Right lobe of liver (tissue), 6 donors: ENCODE measurements around the gene TM9SF4. TPM values are rescaled to one million over a fixed set of nuclear protein-coding genes. Genes with fewer than 3 reads are reported as not detected.

Source experiments
- ATAC-seq, 4 donors: fragments of 200-7000 bp; cut with Tn5 transposase; one replicate each; pipeline ENCODE4 v1.9.1; 2020; ENCODE audit warnings: mild to moderate bottlenecking in 4 of 4, moderate library complexity in 4 of 4
- DNase-seq, 3 donors: peaks; one replicate each; pipeline ENCODE4 v3.0.0-alpha.2; 2020
- H3K27ac ChIP-seq, 3 donors: fragments of 200-600 bp; one replicate each; pipeline ENCODE4 v1.8.0; 2022
- H3K27me3 ChIP-seq, 2 donors: fragments of 200-600 bp; one replicate each; pipeline ENCODE4 v1.8.0; 2022
- H3K36me3 ChIP-seq, 4 donors: fragments of 200-600 bp; sonication (generic) in 1 of 4; one replicate each; pipeline versions ENCODE4 v1.5.1 to v1.8.0; 2017 to 2022; ENCODE audit warnings: control low read depth in 1 of 4
- H3K4me1 ChIP-seq, 4 donors: fragments of 200-600 bp; sonication (generic) in 1 of 4; one replicate each; pipeline versions ENCODE4 v1.5.1 to v1.8.0; 2017 to 2022; ENCODE audit warnings: control low read depth in 1 of 4
- H3K4me3 ChIP-seq, 3 donors: fragments of 200-600 bp; one replicate each; pipeline ENCODE4 v1.8.0; 2022
- H3K9me3 ChIP-seq, 4 donors: fragments of 200-600 bp; sonication (generic) in 1 of 4; one replicate each; pipeline versions ENCODE4 v1.5.1 to v1.8.0; 2017 to 2022; ENCODE audit warnings: control low read depth in 1 of 4
- POLR2A ChIP-seq: fragments of 450-650 bp; IDR thresholded peaks from one replicate; pipeline ENCODE4 v1.6.1; 2017; ENCODE audit warnings: antibody characterized with exemption, mild to moderate bottlenecking
- WGBS: methylation state at CpG from one replicate; pipeline ENCODE4 v1.1.6; 2018; ENCODE audit warnings: low coverage, low lambda C conversion rate; ENCODE audit not compliant: insufficient coverage; ENCODE audit errors: missing lambda C conversion rate; 5-methylcytosine and 5-hydroxymethylcytosine counted together
- intact Hi-C, 2 donors: fragments of 100-400 bp; cut with DNase I; formaldehyde crosslinking; loops; one replicate each; pipeline versions ENCODE4 v1.11.2 to v1.14.1; 2022
- total RNA-seq, 6 experiments: library from RNA; depleted of rRNA in 2 of 6; stranded (reverse); fragments of >200 nt in 2 of 6; fragmentation: NEBNext Ultra II Directional in 3 of 6; extraction: Animal tissue kit (Norgen Biotek cat#: 25700) in 3 of 6; gene quantifications; one replicate each; pipeline versions ENCODE4 v1.1.0 to v1.2.4, GENCODE V29; 2016 to 2023
- TF ChIP-seq, protein P1 (sequence below), 4 donors: fragments of 200-600 bp in 3 of 4; fragments of 450-650 bp in 1 of 4; IDR thresholded peaks; one replicate each; pipeline versions ENCODE4 v1.5.1 to v1.8.0; 2016 to 2022; ENCODE audit warnings: antibody characterized with exemption in 4 of 4, mild to moderate bottlenecking in 2 of 4
- donor health status: DM: no; HTN: yes; CAD: no.
- donor health status: DM: no; HTN: no; CAD: no.
- donor health status: DM: no; HTN: no; CAD: no.
- donor health status: DM: no; HTN: yes; CAD: no.
- donor health status: DM: no; HTN: yes; CAD: no.

The TM9SF4 gene
- total RNA-seq, 6 experiments from 2014 or later: 26.9 to 33.9 (median 30.5) TPM

DNA sequence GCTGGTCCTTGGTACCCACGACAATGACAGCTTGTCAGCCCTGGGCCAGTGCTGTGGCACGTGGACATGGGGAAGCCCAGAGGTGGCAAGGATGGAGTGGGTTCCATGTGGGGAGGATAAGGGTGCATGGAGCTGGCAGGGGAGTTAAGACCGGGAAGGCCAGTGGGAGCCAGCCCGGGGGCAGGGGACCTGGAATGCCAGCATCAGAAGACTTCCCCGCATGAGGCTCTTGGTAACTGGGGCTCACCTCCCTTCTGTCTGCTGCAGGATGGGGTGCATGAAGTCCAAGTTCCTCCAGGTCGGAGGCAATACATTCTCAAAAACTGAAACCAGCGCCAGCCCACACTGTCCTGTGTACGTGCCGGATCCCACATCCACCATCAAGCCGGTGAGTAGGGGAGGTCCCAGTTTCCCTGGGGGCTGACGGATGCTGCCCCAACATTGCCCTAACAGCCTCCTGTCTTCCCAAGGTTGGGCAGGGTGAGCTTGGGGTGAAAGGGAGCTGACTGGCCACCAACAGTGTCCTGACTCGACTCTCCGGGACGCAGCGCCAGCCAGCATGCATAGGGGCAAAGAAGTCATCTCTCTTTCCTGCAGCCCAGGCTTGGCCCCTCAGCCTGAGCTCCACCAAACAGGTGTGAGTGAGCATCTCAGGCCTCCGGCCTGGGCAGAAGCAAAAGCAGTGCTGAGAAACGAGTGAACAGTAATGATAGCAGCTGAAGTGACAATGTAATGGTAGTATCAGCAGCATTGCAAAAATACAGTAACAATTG lies 37.9 kb upstream of the TM9SF4 start:
- no peaks in the 10 kb centered on the region for H3K4me1 ChIP-seq
- H3K9me3 ChIP-seq: no peaks in the 10 kb centered on the region
- no peak overlapping the region for H3K27ac ChIP-seq
- intact Hi-C loops: no loop called here
- no peaks in the 10 kb centered on the region for H3K36me3 ChIP-seq
- no peak overlapping the region for H3K4me3 ChIP-seq
- H3K27me3 ChIP-seq: no peaks in the 10 kb centered on the region
- ATAC-seq: no peak
- DNase-seq: no peak
- no peak for TF ChIP-seq POLR2A
- TF ChIP-seq, protein P1, sequence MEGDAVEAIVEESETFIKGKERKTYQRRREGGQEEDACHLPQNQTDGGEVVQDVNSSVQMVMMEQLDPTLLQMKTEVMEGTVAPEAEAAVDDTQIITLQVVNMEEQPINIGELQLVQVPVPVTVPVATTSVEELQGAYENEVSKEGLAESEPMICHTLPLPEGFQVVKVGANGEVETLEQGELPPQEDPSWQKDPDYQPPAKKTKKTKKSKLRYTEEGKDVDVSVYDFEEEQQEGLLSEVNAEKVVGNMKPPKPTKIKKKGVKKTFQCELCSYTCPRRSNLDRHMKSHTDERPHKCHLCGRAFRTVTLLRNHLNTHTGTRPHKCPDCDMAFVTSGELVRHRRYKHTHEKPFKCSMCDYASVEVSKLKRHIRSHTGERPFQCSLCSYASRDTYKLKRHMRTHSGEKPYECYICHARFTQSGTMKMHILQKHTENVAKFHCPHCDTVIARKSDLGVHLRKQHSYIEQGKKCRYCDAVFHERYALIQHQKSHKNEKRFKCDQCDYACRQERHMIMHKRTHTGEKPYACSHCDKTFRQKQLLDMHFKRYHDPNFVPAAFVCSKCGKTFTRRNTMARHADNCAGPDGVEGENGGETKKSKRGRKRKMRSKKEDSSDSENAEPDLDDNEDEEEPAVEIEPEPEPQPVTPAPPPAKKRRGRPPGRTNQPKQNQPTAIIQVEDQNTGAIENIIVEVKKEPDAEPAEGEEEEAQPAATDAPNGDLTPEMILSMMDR (IDR thresholded peaks at IDR 0.05): no peak
- WGBS: 68% methylated on average over 8 of the region's 17 CpGs

DNA sequence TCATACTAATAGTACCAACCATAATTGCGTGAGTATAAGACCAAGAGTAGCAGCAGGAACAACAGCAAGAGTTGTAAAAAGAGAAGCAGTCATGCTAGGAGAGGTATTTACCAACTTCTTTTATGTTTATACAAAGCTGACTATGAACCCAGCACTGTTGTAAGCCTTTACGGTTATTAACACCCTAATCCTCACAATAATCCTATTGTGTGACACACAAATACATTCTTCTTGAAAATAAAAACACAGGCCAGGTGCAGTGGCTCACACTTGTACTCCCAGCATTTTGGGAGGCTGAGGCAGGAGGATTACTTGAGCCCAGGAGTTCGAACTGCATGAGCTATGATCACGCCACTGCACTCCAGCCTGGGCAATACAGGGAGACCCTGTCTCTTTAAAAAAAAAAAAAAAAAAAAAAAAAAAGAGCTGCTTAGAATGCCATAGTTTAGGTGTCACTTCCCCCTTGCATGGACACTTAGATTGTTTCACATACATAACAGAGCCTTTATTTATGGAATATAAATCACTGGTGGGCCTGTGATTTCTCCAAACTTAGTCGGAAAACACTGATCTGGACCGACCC lies 37.3 kb upstream of the TM9SF4 start:
- H3K4me3 ChIP-seq: no peak overlapping the region
- intact Hi-C loops: no loop called here

DNA sequence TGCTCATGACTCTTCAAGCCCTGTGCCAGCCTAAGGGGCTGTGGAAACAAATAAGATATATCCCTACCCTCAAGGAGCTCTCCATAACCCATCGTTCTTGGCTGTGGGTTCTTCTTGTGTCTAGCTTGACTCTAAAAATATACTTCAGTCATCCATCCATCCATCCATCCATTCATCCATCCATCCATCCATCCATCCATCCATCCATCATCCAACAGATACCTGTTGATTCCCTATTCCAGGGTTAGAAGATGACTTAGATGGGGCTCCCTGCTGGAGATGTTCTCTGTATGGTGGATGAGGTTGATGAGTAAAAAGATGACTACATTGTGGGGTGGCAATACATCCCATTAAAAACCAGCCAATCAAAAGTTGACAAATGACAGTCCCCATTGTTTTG lies 34.0 kb upstream of the TM9SF4 start:
- no peaks in the 10 kb centered on the region for H3K27me3 ChIP-seq
- H3K36me3 ChIP-seq: no peaks in the 10 kb centered on the region
- H3K9me3 ChIP-seq: no peaks in the 10 kb centered on the region
- no peak for TF ChIP-seq POLR2A
- TF ChIP-seq, protein P1 (IDR thresholded peaks at IDR 0.05): no peak
- no peaks in the 10 kb centered on the region for H3K4me1 ChIP-seq
- ATAC-seq (no peak), DNase-seq (no peak)
- 36% methylated on average over 1 of the region's 1 CpG for WGBS
- no peak overlapping the region for H3K4me3 ChIP-seq
- no peak overlapping the region for H3K27ac ChIP-seq
- intact Hi-C loops: no loop called here

More for the DNA sequence above, 37.3 kb upstream of the TM9SF4 start:
- Histone ChIP-seq H3K9me3 (no peaks in the 10 kb centered on the region), H3K27ac (no peak overlapping the region), H3K27me3 (no peaks in the 10 kb centered on the region), H3K4me1 (no peaks in the 10 kb centered on the region), H3K36me3 (no peaks in the 10 kb centered on the region)
- no peak for TF ChIP-seq POLR2A
- TF ChIP-seq, protein P1 (IDR thresholded peaks at IDR 0.05): no peak
- 65% methylated on average over 5 of the region's 6 CpGs for WGBS
- no peak for DNase-seq
- no peak for ATAC-seq

DNA sequence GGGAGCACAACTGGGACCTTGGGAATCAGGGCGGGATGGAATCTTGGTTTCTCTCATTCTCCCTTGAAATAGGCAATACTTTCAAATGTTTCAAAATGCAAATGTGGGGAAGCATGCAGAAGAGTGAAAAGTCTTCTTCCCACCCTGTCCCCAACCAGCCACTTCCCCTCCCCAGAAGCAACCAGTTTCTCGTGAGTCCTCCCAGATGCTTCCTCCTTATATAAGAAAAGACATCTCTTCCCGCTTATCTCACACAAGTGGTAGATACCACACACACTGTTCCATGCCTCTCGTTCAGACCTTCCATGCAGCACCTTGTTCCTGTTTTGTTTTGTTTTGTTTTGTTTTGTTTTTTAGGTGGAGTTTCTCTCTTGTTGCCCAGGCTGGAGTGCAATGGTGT lies 32.3 kb upstream of the TM9SF4 start:
- Histone ChIP-seq H3K4me3 (no peak overlapping the region), H3K9me3 (no peaks in the 10 kb centered on the region), H3K36me3 (no peaks in the 10 kb centered on the region), H3K27ac (no peak overlapping the region), H3K4me1 (no peaks in the 10 kb centered on the region), H3K27me3 (no peaks in the 10 kb centered on the region)
- TF ChIP-seq, protein P1 (IDR thresholded peaks at IDR 0.05): no peak
- no peak for TF ChIP-seq POLR2A
- WGBS: 48% methylated on average over 3 of the region's 4 CpGs
- no peak for DNase-seq
- peak in 3 of 4 donors; percentile 31 to 45 (median 36) for ATAC-seq
- intact Hi-C loops: no loop called here
